HuH-7.5 (cell line): ENCODE data around the gene GAS2L1.

Source experiments
- DNase-seq: peaks from one replicate; pipeline ENCODE4 v3.0.0; 2011; ENCODE audit warnings: low spot score

GAS2L1 gene

DNA sequence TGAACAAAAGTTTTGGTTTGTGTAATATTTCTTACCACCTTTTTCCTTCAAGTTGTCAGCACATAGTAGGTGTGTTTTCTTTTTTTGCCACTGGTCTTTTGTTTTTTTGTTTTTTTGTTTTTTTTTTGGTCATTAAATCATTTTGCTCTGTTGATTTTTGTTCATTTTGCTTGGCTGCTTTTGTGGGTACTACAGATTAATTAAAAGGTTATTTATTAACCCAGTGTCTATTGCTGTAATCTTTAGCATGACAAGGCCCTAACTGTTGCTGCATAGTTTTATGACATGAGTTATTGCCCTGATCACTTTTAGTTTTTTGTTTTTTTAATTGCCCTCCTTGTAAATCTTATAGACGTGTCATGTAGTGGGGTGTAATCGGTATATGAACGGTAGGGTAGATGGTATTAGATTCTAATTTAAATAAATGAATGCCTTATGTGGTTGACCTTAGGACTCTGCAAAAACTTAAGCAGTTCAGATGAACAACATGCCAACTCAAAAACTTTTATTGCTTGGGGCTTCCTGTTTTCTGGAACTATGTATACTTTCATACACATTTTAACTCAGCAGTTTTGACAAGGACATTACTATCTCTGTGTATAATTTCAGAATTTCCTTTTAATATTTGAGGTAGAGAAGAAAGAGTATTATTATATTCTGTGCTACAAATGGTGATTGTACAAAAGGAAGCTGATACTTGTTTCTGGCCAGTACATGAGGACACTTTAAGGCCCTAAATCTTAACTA is 30.5 kb upstream of the GAS2L1 start:
- no peak for DNase-seq

DNA sequence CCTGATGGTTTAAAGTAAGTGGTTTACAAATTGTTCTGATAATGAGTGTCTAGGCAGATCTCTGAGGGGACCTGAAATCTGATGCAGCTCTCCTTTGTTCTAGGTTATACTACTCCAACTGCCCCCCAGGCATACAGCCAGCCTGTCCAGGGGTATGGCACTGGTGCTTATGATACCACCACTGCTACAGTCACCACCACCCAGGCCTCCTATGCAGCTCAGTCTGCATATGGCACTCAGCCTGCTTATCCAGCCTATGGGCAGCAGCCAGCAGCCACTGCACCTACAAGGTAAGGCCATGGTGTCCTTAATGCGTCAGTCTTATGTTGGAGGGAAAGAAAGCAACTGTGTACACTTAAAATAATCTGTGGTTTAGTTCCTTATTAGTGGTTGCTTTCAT is 28.5 kb upstream of the GAS2L1 start:
- no peak for DNase-seq

DNA sequence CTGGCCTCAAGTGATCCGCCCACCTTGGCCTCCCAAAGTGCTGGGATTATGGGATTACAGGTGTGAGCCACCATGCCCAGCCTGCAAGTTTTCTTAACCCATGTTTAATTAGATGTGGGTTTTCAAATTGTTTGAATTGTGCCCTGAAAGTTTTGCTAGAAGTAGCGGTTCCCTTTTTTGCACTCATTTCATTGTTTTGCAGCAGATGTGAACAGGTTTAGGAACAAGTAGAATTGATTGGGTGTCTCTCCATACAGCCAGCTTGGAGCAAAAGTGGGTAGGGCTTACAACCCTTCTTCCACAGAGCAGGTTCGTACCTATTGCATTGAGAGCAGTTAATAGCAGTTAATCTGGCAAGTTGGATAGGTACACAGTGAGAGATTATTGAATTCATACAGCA is 22.3 kb upstream of the GAS2L1 start:
- no peak for DNase-seq

DNA sequence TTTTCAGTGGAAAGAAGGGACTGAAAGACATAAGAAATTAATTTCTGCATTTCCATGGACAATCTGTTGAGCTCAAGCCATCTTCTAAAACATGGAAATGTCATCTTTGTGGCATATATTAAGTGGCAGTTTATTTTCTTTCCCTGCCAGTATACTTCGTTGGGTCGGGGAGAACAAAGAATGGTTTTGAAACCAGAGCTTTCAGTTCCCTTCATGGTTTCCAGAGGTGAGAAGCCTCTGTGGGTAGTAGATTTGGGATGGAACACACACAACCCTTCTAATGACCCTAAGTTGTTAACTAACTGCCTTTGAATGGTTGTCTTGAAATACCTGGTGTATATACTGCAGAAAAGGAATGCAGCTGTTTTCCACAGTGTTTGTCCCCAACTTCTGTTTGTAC is 17.6 kb upstream of the GAS2L1 start:
- no peak for DNase-seq

DNA sequence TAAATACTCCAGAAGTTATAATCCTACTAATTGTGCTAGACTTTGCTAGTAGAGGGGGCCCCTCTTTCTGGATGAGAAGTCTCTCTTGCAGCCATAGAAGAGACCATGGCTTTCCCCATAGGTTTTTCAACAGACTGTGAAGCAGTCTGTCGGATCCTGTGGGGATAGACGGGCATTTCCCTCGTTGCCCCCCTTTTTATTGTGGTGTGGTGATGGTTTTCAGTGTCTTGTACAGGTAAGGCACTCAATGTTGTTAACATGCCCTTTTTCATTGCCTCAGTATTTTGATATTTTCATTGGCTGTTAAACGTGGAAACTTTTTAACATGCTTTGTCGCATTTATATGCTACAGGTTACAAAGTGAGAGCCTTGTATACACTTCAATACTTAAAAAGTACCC is 16.4 kb upstream of the GAS2L1 start:
- no peak for DNase-seq

DNA sequence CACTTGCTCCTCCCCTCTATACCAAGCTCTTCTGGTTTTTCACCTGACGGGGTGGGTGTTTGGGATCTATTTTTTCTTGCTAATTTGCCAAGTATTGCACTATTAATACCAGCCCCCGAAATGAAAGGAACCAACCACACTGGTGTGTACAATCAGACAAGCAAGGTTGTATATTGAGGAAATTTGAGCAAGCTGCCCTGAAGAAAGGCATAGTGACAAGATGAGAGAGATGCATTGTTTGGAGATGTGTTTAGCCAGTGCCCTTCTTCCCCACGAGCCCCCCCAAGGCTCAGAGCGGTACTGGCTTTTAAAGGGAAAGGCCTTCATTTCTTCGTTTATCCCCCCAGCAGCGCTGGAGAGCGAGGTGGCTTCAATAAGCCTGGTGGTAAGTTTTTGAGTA is 15.2 kb upstream of the GAS2L1 start:
- DNase-seq, result no peak

DNA sequence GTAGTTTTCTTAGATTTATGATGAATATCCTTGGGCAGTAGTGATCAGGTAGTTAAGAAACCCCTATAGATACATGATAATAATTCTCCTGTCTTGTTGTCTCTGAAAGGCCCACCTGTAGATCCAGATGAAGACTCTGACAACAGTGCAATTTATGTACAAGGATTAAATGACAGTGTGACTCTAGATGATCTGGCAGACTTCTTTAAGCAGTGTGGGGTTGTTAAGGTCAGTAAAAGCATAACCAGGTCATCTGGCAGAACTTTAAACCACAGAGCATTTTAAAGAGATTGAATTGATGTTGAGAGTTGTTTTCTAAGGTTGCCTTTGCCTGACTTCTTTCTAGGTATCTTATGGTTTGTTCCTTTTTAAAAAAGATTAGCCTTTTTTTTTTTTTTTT is 14.1 kb upstream of the GAS2L1 start:
- no peak for DNase-seq

DNA sequence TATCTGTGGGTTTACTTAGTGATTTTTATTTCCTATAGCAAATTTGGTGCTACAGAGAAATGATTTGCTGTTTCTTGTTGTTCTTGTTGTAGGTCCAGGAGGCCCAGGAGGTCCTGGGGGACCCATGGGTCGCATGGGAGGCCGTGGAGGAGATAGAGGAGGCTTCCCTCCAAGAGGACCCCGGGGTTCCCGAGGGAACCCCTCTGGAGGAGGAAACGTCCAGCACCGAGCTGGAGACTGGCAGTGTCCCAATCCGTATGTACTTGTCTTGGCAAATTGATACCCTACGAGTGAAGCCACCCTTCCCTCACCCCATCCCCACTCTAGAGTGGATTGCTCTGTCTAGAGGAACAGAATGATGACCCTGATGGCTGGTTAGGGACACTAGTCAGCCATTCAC is 7.8 kb upstream of the GAS2L1 start:
- DNase-seq, result no peak

DNA sequence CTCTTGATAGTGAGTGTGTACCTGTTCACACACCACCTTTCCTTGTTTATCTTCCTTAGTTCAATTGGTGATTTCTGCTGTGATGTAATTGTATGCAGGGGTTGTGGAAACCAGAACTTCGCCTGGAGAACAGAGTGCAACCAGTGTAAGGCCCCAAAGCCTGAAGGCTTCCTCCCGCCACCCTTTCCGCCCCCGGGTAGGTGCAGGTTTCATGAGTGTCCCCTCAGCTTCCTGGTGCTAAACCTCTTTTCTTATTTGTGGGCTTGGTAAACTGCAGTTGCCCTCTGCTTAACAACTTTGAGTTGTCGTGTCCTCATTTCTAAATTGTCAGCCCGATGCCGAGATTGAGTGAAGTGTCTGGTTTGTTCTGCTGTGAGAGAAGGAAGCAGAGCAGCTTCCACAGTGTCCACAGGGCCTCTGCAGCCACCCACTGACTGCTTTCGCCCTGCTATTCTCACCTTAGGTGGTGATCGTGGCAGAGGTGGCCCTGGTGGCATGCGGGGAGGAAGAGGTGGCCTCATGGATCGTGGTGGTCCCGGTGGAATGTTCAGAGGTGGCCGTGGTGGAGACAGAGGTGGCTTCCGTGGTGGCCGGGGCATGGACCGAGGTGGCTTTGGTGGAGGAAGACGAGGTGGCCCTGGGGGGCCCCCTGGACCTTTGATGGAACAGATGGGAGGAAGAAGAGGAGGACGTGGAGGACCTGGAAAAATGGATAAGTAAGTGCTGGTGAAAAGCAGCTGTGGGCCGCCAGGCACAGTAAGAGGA is 7.1 kb upstream of the GAS2L1 start:
- DNase-seq, result no peak

DNA sequence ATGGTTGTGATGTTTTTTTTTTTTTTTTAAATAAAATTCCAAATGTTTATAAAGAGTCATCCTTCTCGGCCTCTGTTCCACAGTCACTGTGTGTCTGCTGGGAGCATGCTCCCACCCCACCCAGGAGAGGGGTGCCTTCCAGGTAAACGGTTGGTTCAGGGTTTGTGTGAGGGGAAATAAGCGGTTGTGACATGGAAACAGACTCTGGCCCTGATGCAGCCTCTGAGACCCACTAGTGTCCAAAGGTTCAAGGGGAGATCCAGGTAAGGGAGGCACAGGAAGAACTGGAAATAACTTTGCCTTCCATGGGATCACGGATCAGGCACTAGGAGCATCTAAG is 6.0 kb upstream of the GAS2L1 start:
- DNase-seq, result no peak

DNA sequence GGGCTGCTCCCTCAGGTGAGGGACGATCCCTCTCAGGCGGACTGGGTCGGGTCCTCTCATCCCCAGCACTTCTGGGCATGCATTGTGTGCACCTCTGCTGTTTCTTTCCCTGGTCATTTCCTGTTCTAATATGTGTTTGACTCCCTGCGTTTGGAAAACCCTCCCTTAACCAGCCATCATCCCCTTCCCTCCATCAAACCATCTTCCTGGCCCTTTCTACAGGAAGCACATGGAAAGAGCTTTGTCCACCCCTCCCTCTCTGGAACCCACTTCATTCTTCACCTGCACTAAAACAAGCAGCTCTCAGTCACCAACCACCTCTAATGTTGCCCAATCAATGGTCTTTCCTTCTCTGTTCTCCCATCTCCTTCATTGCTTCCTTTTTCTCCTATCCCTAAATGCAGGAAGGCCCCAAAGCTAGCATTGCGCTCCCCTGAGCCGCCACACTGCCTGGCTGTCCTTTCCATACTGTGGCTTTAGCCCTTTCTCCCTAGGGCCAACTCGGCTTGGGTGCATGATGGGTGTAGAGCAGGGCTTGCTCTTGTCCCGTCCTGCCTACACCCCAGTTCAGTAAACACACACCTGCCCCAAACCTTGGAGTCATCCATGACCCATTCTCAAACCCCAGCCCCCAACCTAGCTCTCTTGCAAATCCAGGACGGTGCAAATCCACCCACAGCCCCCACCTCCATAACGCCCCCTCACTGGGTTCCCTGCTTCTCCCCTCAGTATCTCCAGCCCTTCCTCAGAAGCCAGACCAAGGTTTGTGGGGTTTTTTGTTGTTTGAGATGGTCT is 5.4 kb upstream of the GAS2L1 start:
- no peak for DNase-seq

DNA sequence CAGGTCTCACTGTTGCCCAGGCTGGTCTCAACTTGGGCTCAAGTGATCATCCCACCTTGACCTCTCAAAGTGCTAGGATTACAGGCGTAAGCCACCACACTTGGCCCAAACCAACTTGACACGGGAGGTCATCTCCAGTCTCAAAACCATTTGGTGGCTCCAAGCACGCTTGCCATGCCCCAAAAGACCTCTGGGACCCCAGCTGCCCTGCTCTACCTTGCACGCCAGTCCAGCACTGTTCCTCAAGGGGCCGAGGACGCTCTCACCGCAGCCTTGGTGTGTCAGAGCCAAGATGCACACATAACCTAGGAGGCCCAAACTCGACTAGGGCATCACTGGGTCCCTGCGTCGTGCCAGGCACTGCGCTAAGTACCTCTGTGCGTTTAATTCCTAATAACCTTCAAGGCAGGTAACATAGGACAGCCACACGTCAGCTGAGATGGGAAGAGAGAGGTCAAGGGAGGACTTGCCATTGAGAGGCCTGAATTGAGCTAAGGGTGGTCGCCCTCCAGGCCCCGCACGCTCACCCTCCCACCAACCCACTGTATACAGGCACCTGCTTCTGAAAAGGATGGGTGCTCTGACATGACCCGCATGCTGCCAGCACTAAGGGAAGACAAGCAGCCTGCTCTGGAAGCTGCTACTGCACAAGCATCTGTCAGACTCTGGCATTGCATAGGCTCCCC is 4.6 kb upstream of the GAS2L1 start:
- no peak for DNase-seq

DNA sequence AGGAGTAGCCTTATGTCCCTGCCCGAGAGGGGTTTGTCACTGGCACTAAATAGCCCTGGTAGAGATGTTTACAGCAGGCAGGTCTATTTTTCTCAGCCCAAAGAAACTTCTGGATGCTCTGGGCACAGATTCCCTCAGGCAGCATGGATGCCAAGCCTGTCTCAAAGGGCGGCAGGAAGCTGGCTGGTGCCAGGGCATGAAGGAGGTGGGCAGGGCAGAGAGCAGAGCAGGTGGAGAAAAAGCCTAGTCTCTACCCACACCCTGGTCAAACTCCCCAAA is 4.1 kb upstream of the GAS2L1 start:
- no peak for DNase-seq

DNA sequence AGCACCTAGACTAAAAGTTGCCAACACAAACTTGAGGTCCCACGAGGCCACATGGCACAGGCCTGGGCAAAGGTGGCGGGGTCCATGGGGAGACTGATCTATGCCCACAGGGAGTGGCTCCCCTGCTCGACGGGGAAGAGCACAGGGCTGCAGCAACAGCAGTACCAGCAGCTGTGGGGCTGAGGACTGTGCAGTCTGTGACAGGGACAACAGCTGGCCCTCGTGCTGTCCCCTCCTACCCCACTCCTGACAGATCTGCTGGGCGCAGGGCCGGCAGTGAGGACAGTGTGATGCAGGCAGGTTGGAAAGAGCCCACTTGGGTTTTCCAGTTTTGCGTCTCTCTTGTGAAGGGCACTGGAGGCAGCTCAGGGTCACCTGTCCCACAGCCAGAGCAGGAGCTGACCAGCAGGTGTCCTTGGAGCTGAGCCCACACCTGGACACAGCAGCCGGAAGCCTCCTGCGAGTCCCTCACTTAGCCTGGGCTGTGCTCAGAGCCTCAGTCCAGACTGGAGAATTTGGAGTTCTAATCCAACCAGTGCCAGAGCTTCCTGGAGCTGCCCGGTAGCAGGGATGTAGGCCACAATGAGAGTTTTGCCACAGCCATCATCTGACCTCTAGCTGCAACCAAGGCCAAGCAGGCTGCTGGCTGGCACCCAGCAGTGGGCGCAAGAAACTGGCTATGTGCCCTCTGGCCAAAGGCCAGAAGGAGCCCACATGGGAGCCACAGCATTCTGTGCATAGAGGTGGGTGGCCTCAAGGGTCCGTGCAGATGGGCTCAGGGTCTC is 3.6 kb upstream of the GAS2L1 start:
- no peak for DNase-seq

DNA sequence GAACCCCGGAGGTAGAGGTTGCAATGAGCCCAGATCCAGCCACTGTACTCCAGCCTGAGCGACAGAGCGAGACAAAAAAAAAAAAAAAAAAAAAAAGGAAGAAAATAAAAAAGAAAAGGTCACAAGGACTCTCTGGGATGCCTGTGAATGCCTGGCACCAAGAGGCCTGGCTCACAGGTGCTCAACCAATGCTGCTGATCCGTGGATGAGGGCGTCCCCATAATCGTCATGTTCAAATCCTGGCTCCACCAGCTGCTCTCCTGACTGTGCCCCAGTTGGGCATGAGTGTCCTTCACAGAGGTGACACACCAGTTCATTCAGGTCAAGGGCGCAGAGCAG is 645 bp upstream of the GAS2L1 start:
- no peak for DNase-seq

DNA sequence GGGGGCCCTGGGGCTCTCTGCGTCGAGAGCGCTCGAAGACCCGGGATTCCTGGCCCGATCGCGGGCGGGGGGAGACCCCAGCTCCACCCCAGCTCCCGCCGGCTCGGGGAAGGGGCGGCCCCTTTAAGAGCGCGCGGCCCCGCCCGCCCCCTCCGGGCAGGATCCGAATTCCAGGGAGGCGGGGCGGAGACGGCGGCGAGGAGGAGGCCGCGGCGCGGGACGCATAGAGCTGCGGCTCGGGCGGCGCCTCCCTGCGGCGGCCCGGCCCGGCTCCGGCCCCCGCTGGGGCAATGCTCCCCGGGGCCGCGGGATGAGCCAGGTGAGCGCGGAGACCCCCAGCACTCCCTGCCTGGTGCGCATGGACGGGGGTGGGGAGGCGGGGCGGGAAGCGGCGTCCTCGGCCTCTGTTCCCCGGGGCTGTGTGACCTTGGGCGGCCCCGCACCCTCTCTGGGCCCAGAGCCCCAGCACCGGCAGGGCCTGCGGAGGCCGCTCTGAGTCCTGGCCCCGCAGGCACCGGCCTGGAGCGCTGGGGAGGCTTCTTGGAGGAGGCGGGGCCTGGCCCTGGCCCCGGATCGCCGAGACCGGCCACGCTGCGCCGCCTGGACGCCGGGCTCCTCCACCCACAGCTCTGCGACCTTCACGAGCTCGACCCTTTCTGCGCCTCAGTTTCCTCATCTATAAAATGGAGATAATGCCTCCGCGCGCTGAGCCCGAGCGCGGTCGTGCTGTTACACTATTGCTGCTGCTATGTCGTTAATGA is 565 bp downstream of the GAS2L1 start:
- peak; percentile 97 for DNase-seq

DNA sequence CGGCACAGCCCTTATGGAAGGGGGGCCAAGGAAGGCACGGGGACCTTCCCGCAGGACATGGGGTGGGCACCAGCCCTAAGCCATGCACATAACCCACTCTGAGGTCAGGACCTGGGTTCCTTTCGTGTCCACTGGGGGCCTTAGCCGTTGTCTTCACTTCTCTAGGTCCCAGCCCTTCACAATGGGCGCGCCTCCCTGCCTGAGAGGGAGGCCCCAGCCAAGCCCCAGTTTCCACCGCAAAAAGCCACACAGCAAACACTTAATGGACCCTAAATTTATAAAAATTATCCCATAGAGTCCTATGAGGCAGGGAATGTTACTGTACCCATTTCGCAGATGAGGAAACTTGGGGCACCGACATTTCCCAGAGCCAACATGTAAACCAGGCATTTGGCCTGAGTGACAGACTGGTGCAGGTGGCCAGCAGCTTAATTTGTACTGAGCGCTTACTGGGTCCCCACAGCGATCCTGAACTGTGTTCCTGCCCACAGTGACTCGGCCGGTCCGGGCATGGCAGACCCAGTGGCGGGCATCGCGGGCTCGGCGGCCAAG is 1.2 kb downstream of the GAS2L1 start:
- DNase-seq, result peak; percentile 76

DNA sequence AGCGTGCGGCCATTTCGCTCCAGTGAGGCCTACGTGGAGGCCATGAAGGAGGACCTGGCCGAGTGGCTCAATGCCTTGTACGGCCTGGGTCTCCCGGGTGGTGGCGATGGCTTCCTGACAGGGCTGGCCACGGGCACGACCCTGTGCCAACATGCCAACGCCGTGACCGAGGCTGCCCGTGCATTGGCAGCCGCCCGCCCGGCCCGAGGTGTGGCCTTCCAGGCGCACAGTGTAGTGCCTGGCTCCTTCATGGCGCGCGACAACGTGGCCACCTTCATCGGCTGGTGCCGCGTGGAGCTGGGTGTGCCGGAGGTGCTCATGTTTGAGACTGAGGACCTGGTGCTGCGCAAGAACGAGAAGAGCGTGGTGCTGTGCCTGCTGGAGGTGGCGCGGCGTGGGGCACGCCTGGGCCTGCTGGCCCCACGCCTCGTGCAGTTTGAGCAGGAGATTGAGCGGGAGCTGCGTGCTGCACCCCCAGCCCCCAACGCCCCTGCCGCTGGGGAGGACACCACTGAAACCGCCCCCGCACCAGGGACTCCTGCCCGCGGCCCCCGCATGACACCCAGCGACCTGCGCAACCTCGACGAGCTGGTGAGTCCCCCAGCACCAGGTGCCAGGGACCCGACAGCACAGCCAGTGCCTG is 1.8 kb downstream of the GAS2L1 start:
- no peak for DNase-seq

DNA sequence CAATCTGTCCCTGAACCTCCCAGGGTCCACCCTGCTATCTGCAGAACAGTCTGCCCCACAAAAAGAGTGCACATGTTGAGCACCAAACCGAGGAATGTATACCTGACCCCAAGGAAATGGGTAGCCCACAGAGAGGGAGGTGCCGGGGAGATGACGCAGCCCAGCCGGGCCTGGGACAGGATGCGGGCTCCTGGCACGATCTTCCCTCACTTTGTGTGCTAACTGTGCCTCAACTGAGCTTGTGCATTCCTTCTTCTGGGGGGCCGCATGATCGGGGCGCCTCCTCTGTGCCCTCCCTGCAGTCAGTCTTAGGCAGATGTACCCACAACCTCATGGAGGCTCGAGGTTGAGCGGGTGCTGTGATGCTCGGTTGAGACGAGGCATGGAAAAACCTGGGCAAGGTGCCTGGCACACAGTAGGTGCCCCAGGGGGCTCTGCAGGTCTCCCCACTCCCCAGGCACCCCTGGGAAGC is 2.4 kb downstream of the GAS2L1 start:
- no peak for DNase-seq

DNA sequence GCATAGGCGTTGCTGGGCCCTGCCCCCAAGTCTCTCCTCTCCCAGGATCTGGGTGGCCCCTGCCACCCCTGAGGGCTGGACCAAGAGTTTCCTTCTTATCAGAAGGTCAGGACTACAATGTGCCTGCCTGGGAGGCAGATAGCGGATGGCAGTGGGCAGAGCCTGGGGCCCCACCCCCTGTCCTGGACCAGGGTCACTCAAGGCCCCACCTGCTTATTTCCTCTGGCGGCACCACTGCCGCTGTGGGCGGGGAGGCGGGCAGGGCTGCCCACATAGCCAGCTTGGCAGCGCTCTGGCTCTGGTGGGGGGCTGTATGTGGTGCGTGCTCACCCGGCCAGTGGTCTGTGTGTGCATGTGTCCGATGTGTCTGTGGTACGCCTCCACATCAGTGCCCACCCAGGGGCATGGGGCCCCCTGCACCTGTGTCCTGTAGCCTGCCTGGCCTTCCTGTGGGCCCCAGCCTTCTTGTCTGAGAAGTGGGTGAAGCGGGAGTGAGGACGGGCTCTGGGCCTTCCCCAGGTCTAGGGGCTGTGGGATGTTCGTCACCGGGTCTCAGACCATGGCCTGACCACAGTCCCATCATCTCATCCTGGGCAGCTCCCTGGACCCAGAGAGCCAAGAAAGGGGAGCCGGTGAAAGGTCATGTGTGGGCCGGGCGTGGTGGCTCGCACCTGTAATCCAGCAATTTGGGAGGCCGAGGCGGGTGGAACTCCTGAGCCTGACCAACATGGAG is 3.0 kb downstream of the GAS2L1 start:
- no peak for DNase-seq
